ENCODE data around the gene HDAC4. TPM values are rescaled to one million over a fixed set of nuclear protein-coding genes. Genes with fewer than 3 reads are reported as not detected.

HDAC4 gene
- total RNA-seq, 2 experiments from 2014 or later = 22.6 to 24.5 TPM

GRCh38 chr2:239025951-239026461 is 374.8 kb downstream of the HDAC4 start:
- H3K27me3 Mint-ChIP-seq = no peaks in the 10 kb centered on the region
- CTCF ChIA-PET = no interaction called here
- DNase-seq (no peak), ATAC-seq (no peak)
- H3K4me1 Mint-ChIP-seq (ENCODE audit: low read depth) = no peaks in the 10 kb centered on the region
- intact Hi-C loops (cut with micrococcal nuclease) = no loop called here
- H3K9me3 Mint-ChIP-seq = no peaks in the 10 kb centered on the region
- no peak for TF ChIP-seq CTCF (IDR thresholded peaks at IDR 0.05)
- POLR2A ChIA-PET = no interaction called here
- H3K4me3 Mint-ChIP-seq = no peak overlapping the region
- H3K27ac Mint-ChIP-seq = no peak overlapping the region
- H3K36me3 Mint-ChIP-seq (ENCODE audit: low read depth) = no peaks in the 10 kb centered on the region

GRCh38 chr2:239025096-239025801 is 375.6 kb downstream of the HDAC4 start:
- ATAC-seq (no peak), DNase-seq (no peak)
- no peak overlapping the region for H3K27ac Mint-ChIP-seq

GRCh38 chr2:239024226-239024625 is 376.6 kb downstream of the HDAC4 start:
- peaks cover 2% of the 10 kb centered on the region for H3K27me3 Mint-ChIP-seq
- CTCF ChIA-PET = no interaction called here
- no peaks in the 10 kb centered on the region for H3K4me1 Mint-ChIP-seq (ENCODE audit: low read depth)
- no peaks in the 10 kb centered on the region for H3K36me3 Mint-ChIP-seq (ENCODE audit: low read depth)
- intact Hi-C loops (cut with micrococcal nuclease) = no loop called here
- POLR2A ChIA-PET = no interaction called here
- DNase-seq (no peak), ATAC-seq (no peak)
- no peak for TF ChIP-seq CTCF (IDR thresholded peaks at IDR 0.05)
- no peak overlapping the region for H3K4me3 Mint-ChIP-seq
- H3K9me3 Mint-ChIP-seq = no peaks in the 10 kb centered on the region
- no peak overlapping the region for H3K27ac Mint-ChIP-seq

More at GRCh38 chr2:239025096-239025801, 375.6 kb downstream of the HDAC4 start:
- intact Hi-C loops (cut with micrococcal nuclease) = no loop called here
- H3K36me3 Mint-ChIP-seq (ENCODE audit: low read depth) = no peaks in the 10 kb centered on the region
- TF ChIP-seq CTCF (IDR thresholded peaks at IDR 0.05) = no peak
- no peaks in the 10 kb centered on the region for H3K4me1 Mint-ChIP-seq (ENCODE audit: low read depth)
- no peak overlapping the region for H3K4me3 Mint-ChIP-seq
- ChIA-PET POLR2A (no interaction called here), CTCF (no interaction called here)
- H3K27me3 Mint-ChIP-seq = no peaks in the 10 kb centered on the region
- H3K9me3 Mint-ChIP-seq = no peaks in the 10 kb centered on the region

- POLR2A ChIA-PET = no interaction called here
- Mint-ChIP-seq H3K36me3 (ENCODE audit: low read depth) (no peaks in the 10 kb centered on the region), H3K4me3 (no peak overlapping the region), H3K9me3 (no peaks in the 10 kb centered on the region), H3K27me3 (peaks cover 2% of the 10 kb centered on the region), H3K27ac (no peak overlapping the region), H3K4me1 (ENCODE audit: low read depth) (no peaks in the 10 kb centered on the region)
- intact Hi-C loops (cut with micrococcal nuclease) = no loop called here
- no peak for TF ChIP-seq CTCF (IDR thresholded peaks at IDR 0.05)
- CTCF ChIA-PET = no interaction called here
- ATAC-seq (no peak), DNase-seq (no peak)
Observed at GRCh38 chr2:239022437-239023260, 378.2 kb downstream of the HDAC4 start.

Measured in activated CD8-positive, alpha-beta T cell treated with anti-CD3 and anti-CD28 coated beads for 36 hours (primary cell).